ENCODE results near the gene CXCL3.

DNA sequence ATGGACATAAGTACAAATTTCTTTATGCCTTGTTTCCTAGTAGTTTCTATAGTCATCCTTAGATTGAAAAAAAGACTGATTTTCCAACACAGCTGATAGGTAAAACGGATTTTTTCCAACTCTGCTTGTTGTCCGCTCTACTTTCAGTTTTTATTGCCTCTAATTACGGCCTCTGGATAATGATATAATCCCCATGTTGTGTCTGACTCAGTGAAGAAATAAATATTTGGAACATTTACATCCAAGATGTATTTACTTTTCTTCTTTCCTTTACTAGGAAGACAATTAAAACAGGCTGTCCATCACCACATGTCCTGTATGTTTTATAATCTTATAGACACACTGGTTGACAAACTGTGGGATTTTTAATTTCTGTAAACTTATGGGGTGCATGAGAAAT lies 6.8 kb upstream of the CXCL3 start:
- TF ChIP-seq, protein P1, sequence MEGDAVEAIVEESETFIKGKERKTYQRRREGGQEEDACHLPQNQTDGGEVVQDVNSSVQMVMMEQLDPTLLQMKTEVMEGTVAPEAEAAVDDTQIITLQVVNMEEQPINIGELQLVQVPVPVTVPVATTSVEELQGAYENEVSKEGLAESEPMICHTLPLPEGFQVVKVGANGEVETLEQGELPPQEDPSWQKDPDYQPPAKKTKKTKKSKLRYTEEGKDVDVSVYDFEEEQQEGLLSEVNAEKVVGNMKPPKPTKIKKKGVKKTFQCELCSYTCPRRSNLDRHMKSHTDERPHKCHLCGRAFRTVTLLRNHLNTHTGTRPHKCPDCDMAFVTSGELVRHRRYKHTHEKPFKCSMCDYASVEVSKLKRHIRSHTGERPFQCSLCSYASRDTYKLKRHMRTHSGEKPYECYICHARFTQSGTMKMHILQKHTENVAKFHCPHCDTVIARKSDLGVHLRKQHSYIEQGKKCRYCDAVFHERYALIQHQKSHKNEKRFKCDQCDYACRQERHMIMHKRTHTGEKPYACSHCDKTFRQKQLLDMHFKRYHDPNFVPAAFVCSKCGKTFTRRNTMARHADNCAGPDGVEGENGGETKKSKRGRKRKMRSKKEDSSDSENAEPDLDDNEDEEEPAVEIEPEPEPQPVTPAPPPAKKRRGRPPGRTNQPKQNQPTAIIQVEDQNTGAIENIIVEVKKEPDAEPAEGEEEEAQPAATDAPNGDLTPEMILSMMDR (conservative IDR thresholded peaks at IDR 0.05) = no peak
- TF ChIP-seq ZFX (IDR thresholded peaks at IDR 0.05) = no peak
